ENCODE results near the gene ATG12. TPM values are rescaled to one million over a fixed set of nuclear protein-coding genes. Genes with fewer than 3 reads are reported as not detected.

Gene ATG12
- total and polyA plus RNA-seq, 2 of the 13 experiments (the other 11 are each of a cell fraction or from before 2014, with no cell fraction given), result 46.4 to 58.1 TPM

- no peak for TF ChIP-seq ARID5B (CRISPR knock-in tag; IDR thresholded peaks at IDR 0.05)
Observed at GRCh38 chr5:115850744-115851416, 9.5 kb upstream of the ATG12 start (continued).

- Histone ChIP-seq H3K27me3 (ENCODE audit: control insufficient read depth in 1 of 2, insufficient read depth in 2 of 2, low read length in 2 of 2) (no peaks in the 10 kb centered on the region), H3K79me2 (ENCODE audit: insufficient read depth, low read length) (peaks cover 100% of the 10 kb centered on the region), H3K36me3 (replicated peaks in 1 of 2; ENCODE audit: control insufficient read depth in 1 of 2, insufficient read depth in 2 of 2, low read length in 2 of 2) (no peaks in the 10 kb centered on the region; a peak in 1 of 5 replicates), H3K4me1 (ENCODE audit: insufficient read depth, low read length) (peaks cover 59% of the 10 kb centered on the region), H3K27ac (ENCODE audit: extremely low read length, insufficient read depth, low read length) (no peak overlapping the region), H3K9ac (ENCODE audit: insufficient read depth, low read depth, low read length) (no peak overlapping the region), H3K4me3 (replicated peaks in 1 of 3; ENCODE audit: insufficient read depth in 1 of 3, low read depth in 2 of 3, low read length in 3 of 3) (no peak overlapping the region), H3K9me3 (ENCODE audit: low read length) (peaks cover 9% of the 10 kb centered on the region; the same call in 1 of the 2 replicates), H4K20me1 (ENCODE audit: insufficient read depth, low read length) (peaks cover 7% of the 10 kb centered on the region), H2AFZ (ENCODE audit: low read length) (no peak overlapping the region), H3K4me2 (ENCODE audit: low read depth, low read length) (no peak overlapping the region)
- no peak for DNase-seq (ENCODE audit: low spot score)
- in situ Hi-C loops (cut with HindIII; ENCODE audit: extremely low pct_ligation_motif_present, low pct_unique_long_range_greater_than_20kb) (loop anchor here (25.0 kb wide), 1 partner anchor 213 kb away; no protein-coding TSS in a partner anchor), intact Hi-C loops (cut with micrococcal nuclease; ENCODE audit: unreplicated experiment) (no loop called here)
- BruUV-seq (replicated peaks), result no TSS peak
- FAIRE-seq, result no peak
- ATAC-seq, result no peak
- POLR2A ChIA-PET, result no interaction called here
- CTCF ChIA-PET (ENCODE audit: low intra/inter-chr PET ratio, low total read pairs), result no interaction called here
- 95% methylated on average over 3 of the region's 3 CpGs for WGBS (ENCODE audit: low lambda C conversion rate)
- no peak for TF ChIP-seq BATF2 (CRISPR knock-in tag; IDR thresholded peaks at IDR 0.05)
- no peak for TF ChIP-seq PTBP1 (IDR thresholded peaks at IDR 0.05; ENCODE audit: low read depth, low read length, poor library complexity, severe bottlenecking)
- no peak for TF ChIP-seq PATZ1 (CRISPR knock-in tag; IDR thresholded peaks at IDR 0.05)
- peak; percentile 46; the same call in 1 of the 2 replicates for TF ChIP-seq RFX5 (IDR thresholded peaks at IDR 0.05; ENCODE audit: low read depth, low read length)
- TF ChIP-seq ZBTB43 (CRISPR knock-in tag; conservative IDR thresholded peaks at IDR 0.05), result no peak
- TF ChIP-seq MEIS1 (CRISPR knock-in tag; IDR thresholded peaks at IDR 0.05; ENCODE audit: borderline replicate concordance), result no peak
- no peak for TF ChIP-seq ARID3A (IDR thresholded peaks at IDR 0.05; ENCODE audit: low read depth, low read length)
- TF ChIP-seq ZBTB8A (CRISPR knock-in tag; IDR thresholded peaks at IDR 0.05; ENCODE audit: borderline replicate concordance, low read depth), result no peak
- no peak for TF ChIP-seq PLRG1 (conservative IDR thresholded peaks at IDR 0.05)
- TF ChIP-seq ATF7 (IDR thresholded peaks at IDR 0.05), result peak; percentile 85
- TF ChIP-seq ATF7 (CRISPR knock-in tag; IDR thresholded peaks at IDR 0.05), result no peak
Observed at GRCh38 chr5:115849258-115849798, 8.0 kb upstream of the ATG12 start.

Measured in HepG2 (cell line).